Measurements from ENCODE around the gene CLCN5. TPM values are rescaled to one million over a fixed set of nuclear protein-coding genes. Genes with fewer than 3 reads are reported as not detected.

The CLCN5 gene
- total RNA-seq, 1 experiment from 2014 or later = 7.3 TPM

GRCh38 chrX:50071494-50071893 lies 149.1 kb downstream of the CLCN5 start:
- Histone ChIP-seq H3K27me3 (ENCODE audit: control insufficient read depth, insufficient read depth, low read length) (no peaks in the 10 kb centered on the region), H3K4me3 (ENCODE audit: insufficient read depth, low read depth, low read length) (no peak overlapping the region), H3K36me3 (replicated peaks; ENCODE audit: control insufficient read depth, insufficient read depth, low read length) (no peaks in the 10 kb centered on the region; the same call in 1 of the 2 replicates)
- no peak for DNase-seq

- Histone ChIP-seq H3K27me3 (ENCODE audit: control insufficient read depth, insufficient read depth, low read length) (no peaks in the 10 kb centered on the region), H3K4me3 (ENCODE audit: insufficient read depth, low read depth, low read length) (no peak overlapping the region), H3K36me3 (replicated peaks; ENCODE audit: control insufficient read depth, insufficient read depth, low read length) (no peaks in the 10 kb centered on the region; the same call in 1 of the 2 replicates)
- DNase-seq = no peak
These were observed 149.7 kb downstream of the CLCN5 start for GRCh38 chrX:50072110-50072509.

- H3K4me3 ChIP-seq (ENCODE audit: insufficient read depth, low read depth, low read length) = no peak overlapping the region
- no peak for DNase-seq
- H3K27me3 ChIP-seq (ENCODE audit: control insufficient read depth, insufficient read depth, low read length) = no peaks in the 10 kb centered on the region
- no peaks in the 10 kb centered on the region; the same call in 1 of the 2 replicates for H3K36me3 ChIP-seq (replicated peaks; ENCODE audit: control insufficient read depth, insufficient read depth, low read length)
These were observed 151.2 kb downstream of the CLCN5 start for GRCh38 chrX:50073601-50074000.

GRCh38 chrX:50075630-50076339 lies 153.4 kb downstream of the CLCN5 start:
- Histone ChIP-seq H3K27me3 (ENCODE audit: control insufficient read depth, insufficient read depth, low read length) (no peaks in the 10 kb centered on the region), H3K36me3 (replicated peaks; ENCODE audit: control insufficient read depth, insufficient read depth, low read length) (no peaks in the 10 kb centered on the region; the same call in 1 of the 2 replicates), H3K4me3 (ENCODE audit: insufficient read depth, low read depth, low read length) (no peak overlapping the region)
- DNase-seq = no peak

- no peak for DNase-seq
- no peak overlapping the region for H3K4me3 ChIP-seq (ENCODE audit: insufficient read depth, low read depth, low read length)
- H3K36me3 ChIP-seq (replicated peaks; ENCODE audit: control insufficient read depth, insufficient read depth, low read length) = no peaks in the 10 kb centered on the region
- no peaks in the 10 kb centered on the region for H3K27me3 ChIP-seq (ENCODE audit: control insufficient read depth, insufficient read depth, low read length)
These were observed 159.0 kb downstream of the CLCN5 start for GRCh38 chrX:50081282-50081889.

GRCh38 chrX:50082741-50083140 lies 160.3 kb downstream of the CLCN5 start:
- no peaks in the 10 kb centered on the region for H3K27me3 ChIP-seq (ENCODE audit: control insufficient read depth, insufficient read depth, low read length)
- H3K4me3 ChIP-seq (ENCODE audit: insufficient read depth, low read depth, low read length) = no peak overlapping the region
- DNase-seq = no peak
- no peaks in the 10 kb centered on the region for H3K36me3 ChIP-seq (replicated peaks; ENCODE audit: control insufficient read depth, insufficient read depth, low read length)

- Histone ChIP-seq H3K4me3 (ENCODE audit: insufficient read depth, low read depth, low read length) (no peak overlapping the region), H3K27me3 (ENCODE audit: control insufficient read depth, insufficient read depth, low read length) (no peaks in the 10 kb centered on the region), H3K36me3 (replicated peaks; ENCODE audit: control insufficient read depth, insufficient read depth, low read length) (no peaks in the 10 kb centered on the region)
- no peak for DNase-seq
These were observed 166.2 kb downstream of the CLCN5 start for GRCh38 chrX:50088645-50089044.

- DNase-seq = no peak
- no peaks in the 10 kb centered on the region for H3K27me3 ChIP-seq (ENCODE audit: control insufficient read depth, insufficient read depth, low read length)
- no peaks in the 10 kb centered on the region for H3K36me3 ChIP-seq (replicated peaks; ENCODE audit: control insufficient read depth, insufficient read depth, low read length)
- no peak overlapping the region for H3K4me3 ChIP-seq (ENCODE audit: insufficient read depth, low read depth, low read length)
These were observed 171.2 kb downstream of the CLCN5 start for GRCh38 chrX:50093625-50094024.

- no peaks in the 10 kb centered on the region for H3K36me3 ChIP-seq (replicated peaks; ENCODE audit: control insufficient read depth, insufficient read depth, low read length)
- no peak overlapping the region for H3K4me3 ChIP-seq (ENCODE audit: insufficient read depth, low read depth, low read length)
- DNase-seq = no peak
- no peaks in the 10 kb centered on the region for H3K27me3 ChIP-seq (ENCODE audit: control insufficient read depth, insufficient read depth, low read length)
These were observed 174.7 kb downstream of the CLCN5 start for GRCh38 chrX:50097071-50097470.

- Histone ChIP-seq H3K4me3 (ENCODE audit: insufficient read depth, low read depth, low read length) (no peak overlapping the region), H3K27me3 (ENCODE audit: control insufficient read depth, insufficient read depth, low read length) (no peaks in the 10 kb centered on the region), H3K36me3 (replicated peaks; ENCODE audit: control insufficient read depth, insufficient read depth, low read length) (no peaks in the 10 kb centered on the region)
- no peak for DNase-seq
These were observed 175.8 kb downstream of the CLCN5 start for GRCh38 chrX:50098241-50098640.

- Histone ChIP-seq H3K27me3 (ENCODE audit: control insufficient read depth, insufficient read depth, low read length) (no peaks in the 10 kb centered on the region), H3K36me3 (replicated peaks; ENCODE audit: control insufficient read depth, insufficient read depth, low read length) (no peaks in the 10 kb centered on the region), H3K4me3 (ENCODE audit: insufficient read depth, low read depth, low read length) (no peak overlapping the region)
- DNase-seq = no peak
These were observed 176.4 kb downstream of the CLCN5 start for GRCh38 chrX:50098749-50099148.

GRCh38 chrX:50099331-50099730 lies 176.9 kb downstream of the CLCN5 start:
- no peak for DNase-seq
- no peaks in the 10 kb centered on the region for H3K36me3 ChIP-seq (replicated peaks; ENCODE audit: control insufficient read depth, insufficient read depth, low read length)
- no peak overlapping the region for H3K4me3 ChIP-seq (ENCODE audit: insufficient read depth, low read depth, low read length)
- H3K27me3 ChIP-seq (ENCODE audit: control insufficient read depth, insufficient read depth, low read length) = no peaks in the 10 kb centered on the region

- DNase-seq = peak; percentile 6
- no peaks in the 10 kb centered on the region for H3K36me3 ChIP-seq (replicated peaks; ENCODE audit: control insufficient read depth, insufficient read depth, low read length)
- no peaks in the 10 kb centered on the region for H3K27me3 ChIP-seq (ENCODE audit: control insufficient read depth, insufficient read depth, low read length)
- H3K4me3 ChIP-seq (ENCODE audit: insufficient read depth, low read depth, low read length) = no peak overlapping the region
These were observed 177.8 kb downstream of the CLCN5 start for GRCh38 chrX:50100188-50100587.

GRCh38 chrX:50103176-50103575 lies 180.8 kb downstream of the CLCN5 start:
- no peak for DNase-seq
- Histone ChIP-seq H3K4me3 (ENCODE audit: insufficient read depth, low read depth, low read length) (no peak overlapping the region), H3K27me3 (ENCODE audit: control insufficient read depth, insufficient read depth, low read length) (no peaks in the 10 kb centered on the region), H3K36me3 (replicated peaks; ENCODE audit: control insufficient read depth, insufficient read depth, low read length) (no peaks in the 10 kb centered on the region)

- Histone ChIP-seq H3K36me3 (replicated peaks; ENCODE audit: control insufficient read depth, insufficient read depth, low read length) (no peaks in the 10 kb centered on the region), H3K4me3 (ENCODE audit: insufficient read depth, low read depth, low read length) (no peak overlapping the region), H3K27me3 (ENCODE audit: control insufficient read depth, insufficient read depth, low read length) (no peaks in the 10 kb centered on the region)
- DNase-seq = no peak
These were observed 181.6 kb downstream of the CLCN5 start for GRCh38 chrX:50103866-50104566.
